SU-DHL-6 (cell line): Measurements from ENCODE around the gene FOCAD.

ENCODE experiments used
- H2AFZ ChIP-seq: fragments of 200-600 bp; sonication (generic); 2 replicates; pipeline ENCODE4 v1.6.1; 2014; ENCODE audit warnings: low read depth, mild to moderate bottlenecking, moderate library complexity, mixed read lengths, antibody characterized with exemption, low read length; ENCODE audit not compliant: severe bottlenecking
- H3F3A ChIP-seq: fragments of 200-600 bp; shearing (Covaris generic); 2 replicates; pipeline ENCODE4 v1.6.0; 2016; ENCODE audit warnings: antibody characterized with exemption, mild to moderate bottlenecking; ENCODE audit not compliant: insufficient read depth
- H3K27ac ChIP-seq: fragments of 200-600 bp; sonication (generic); 2 replicates; pipeline ENCODE4 v1.5.1; 2016; ENCODE audit warnings: low read depth, mild to moderate bottlenecking, low read length, moderate library complexity, mixed read lengths
- H3K27me3 ChIP-seq: fragments of 200-600 bp; sonication (generic), shearing (Covaris generic); 2 replicates; pipeline ENCODE4 v1.6.0; 2014; ENCODE audit warnings: mild to moderate bottlenecking, low read length
- H3K36me3 ChIP-seq: fragments of 200-600 bp; sonication (generic); 2 replicates; pipeline ENCODE4 v1.6.1; 2014; ENCODE audit warnings: mild to moderate bottlenecking, low read length, mixed read lengths
- H3K4me2 ChIP-seq: fragments of 300-600, 200-600 bp; shearing (Covaris generic), sonication (generic); 2 replicates; pipeline ENCODE4 v1.6.0; 2014; ENCODE audit warnings: low read length, low read depth, mild to moderate bottlenecking; ENCODE audit not compliant: poor library complexity, severe bottlenecking
- H3K4me3 ChIP-seq: fragments of 200-600 bp; sonication (generic); 2 replicates; pipeline ENCODE4 v1.5.1; 2014; ENCODE audit warnings: antibody characterized with exemption, low read length, mild to moderate bottlenecking, mixed read lengths; ENCODE audit not compliant: insufficient read depth, poor library complexity, severe bottlenecking
- H3K79me2 ChIP-seq: fragments of 200-600 bp; sonication (generic); 2 replicates; pipeline ENCODE4 v1.6.1; 2014; ENCODE audit warnings: mild to moderate bottlenecking, low read length, moderate library complexity; ENCODE audit not compliant: insufficient read depth
- H3K9ac ChIP-seq: fragments of 200-600 bp; sonication (generic); 2 replicates; pipeline ENCODE4 v1.7.0; 2014; ENCODE audit warnings: mild to moderate bottlenecking, low read length
- H3K9me2 ChIP-seq: fragments of 200-600 bp; sonication (generic); replicated peaks from 2 replicates; pipeline ENCODE4 v1.6.1; 2014; ENCODE audit warnings: low read length; ENCODE audit not compliant: insufficient read depth
- H3K9me3 ChIP-seq: fragments of 200-600 bp; sonication (generic); 2 replicates; pipeline ENCODE4 v1.6.1; 2014; ENCODE audit warnings: low read length, mixed read lengths; ENCODE audit not compliant: insufficient read depth
- H4K20me1 ChIP-seq: fragments of 200-600 bp; sonication (generic); 2 replicates; pipeline ENCODE4 v1.6.1; 2014; ENCODE audit warnings: low read depth, mild to moderate bottlenecking, antibody characterized with exemption, low read length, moderate library complexity, mixed read lengths
- EZH2phosphoT487 ChIP-seq: fragments of 200-600 bp; sonication (generic), shearing (Covaris generic); conservative IDR thresholded peaks from 2 replicates; pipeline ENCODE4 v1.6.1; 2018; ENCODE audit warnings: mild to moderate bottlenecking, antibody characterized with exemption, low read length, moderate library complexity, mixed read lengths
- TF ChIP-seq, protein P1 (sequence below): fragments of 200-600 bp; sonication (generic); IDR thresholded peaks from one replicate; pipeline ENCODE4 v1.5.1; 2017; ENCODE audit warnings: antibody characterized with exemption, mild to moderate bottlenecking, low read length, moderate library complexity; ENCODE audit not compliant: insufficient read depth, poor library complexity, severe bottlenecking

FOCAD gene

GRCh38 chr9:20694248-20694647 lies 10.2 kb downstream of the FOCAD start:
- no peak overlapping the region for H3K9ac ChIP-seq
- no peak overlapping the region for H2AFZ ChIP-seq
- H3K4me3 ChIP-seq: no peak overlapping the region
- H3K4me2 ChIP-seq: no peak overlapping the region
- no peak overlapping the region for H3K27ac ChIP-seq
- H3K36me3 ChIP-seq: no peaks in the 10 kb centered on the region
- peaks cover 13% of the 10 kb centered on the region; the same call in 1 of the 2 replicates for H4K20me1 ChIP-seq
- no peaks in the 10 kb centered on the region for H3F3A ChIP-seq
- no peaks in the 10 kb centered on the region for H3K9me2 ChIP-seq
- H3K27me3 ChIP-seq: no peaks in the 10 kb centered on the region
- TF ChIP-seq, protein P1, sequence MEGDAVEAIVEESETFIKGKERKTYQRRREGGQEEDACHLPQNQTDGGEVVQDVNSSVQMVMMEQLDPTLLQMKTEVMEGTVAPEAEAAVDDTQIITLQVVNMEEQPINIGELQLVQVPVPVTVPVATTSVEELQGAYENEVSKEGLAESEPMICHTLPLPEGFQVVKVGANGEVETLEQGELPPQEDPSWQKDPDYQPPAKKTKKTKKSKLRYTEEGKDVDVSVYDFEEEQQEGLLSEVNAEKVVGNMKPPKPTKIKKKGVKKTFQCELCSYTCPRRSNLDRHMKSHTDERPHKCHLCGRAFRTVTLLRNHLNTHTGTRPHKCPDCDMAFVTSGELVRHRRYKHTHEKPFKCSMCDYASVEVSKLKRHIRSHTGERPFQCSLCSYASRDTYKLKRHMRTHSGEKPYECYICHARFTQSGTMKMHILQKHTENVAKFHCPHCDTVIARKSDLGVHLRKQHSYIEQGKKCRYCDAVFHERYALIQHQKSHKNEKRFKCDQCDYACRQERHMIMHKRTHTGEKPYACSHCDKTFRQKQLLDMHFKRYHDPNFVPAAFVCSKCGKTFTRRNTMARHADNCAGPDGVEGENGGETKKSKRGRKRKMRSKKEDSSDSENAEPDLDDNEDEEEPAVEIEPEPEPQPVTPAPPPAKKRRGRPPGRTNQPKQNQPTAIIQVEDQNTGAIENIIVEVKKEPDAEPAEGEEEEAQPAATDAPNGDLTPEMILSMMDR: no peak
- no peak for TF ChIP-seq EZH2phosphoT487
- H3K9me3 ChIP-seq: no peaks in the 10 kb centered on the region
- H3K79me2 ChIP-seq: no peaks in the 10 kb centered on the region

DNA sequence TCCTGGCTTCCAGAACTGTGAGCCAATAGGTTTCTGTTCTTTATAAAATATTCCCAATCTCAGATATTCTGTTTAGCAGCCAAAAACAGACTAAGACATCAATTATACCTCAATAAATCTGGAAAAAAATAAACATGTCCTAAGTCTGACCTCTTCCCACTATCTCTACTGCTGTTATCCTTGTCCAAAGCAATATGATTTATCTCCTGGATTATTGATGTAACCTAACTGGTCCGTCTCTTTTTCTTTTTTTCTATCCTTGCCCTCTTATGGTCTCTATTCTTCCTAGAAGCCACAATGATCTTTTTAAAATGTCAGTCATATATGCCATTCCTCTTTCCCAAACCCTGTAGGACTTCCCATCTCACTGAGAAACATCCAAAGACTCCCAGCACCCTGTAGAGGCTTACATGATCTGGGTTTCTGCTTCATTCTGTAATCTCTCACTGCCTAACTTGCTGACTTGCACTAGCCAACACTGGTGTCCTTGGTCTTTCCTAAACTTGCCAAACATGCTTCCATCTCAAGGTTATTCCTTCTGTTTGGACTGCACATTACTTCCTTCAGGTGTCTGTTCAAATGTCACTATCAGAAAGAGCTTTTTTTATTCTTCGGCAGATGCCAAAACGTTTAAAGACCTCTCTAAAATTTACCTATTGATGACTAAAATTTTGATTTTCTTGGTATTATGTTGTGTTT lies 13.1 kb downstream of the FOCAD start:
- Histone ChIP-seq H3F3A (no peaks in the 10 kb centered on the region), H3K9ac (no peak overlapping the region), H3K27me3 (no peaks in the 10 kb centered on the region), H3K36me3 (no peaks in the 10 kb centered on the region), H3K4me3 (no peak overlapping the region), H3K9me2 (no peaks in the 10 kb centered on the region), H4K20me1 (peaks cover 9% of the 10 kb centered on the region; the same call in 1 of the 2 replicates), H3K27ac (no peak overlapping the region), H2AFZ (no peak overlapping the region), H3K4me2 (no peak overlapping the region), H3K79me2 (no peaks in the 10 kb centered on the region), H3K9me3 (no peaks in the 10 kb centered on the region)
- no peak for TF ChIP-seq EZH2phosphoT487
- TF ChIP-seq, protein P1: no peak

GRCh38 chr9:20698782-20699181 lies 14.7 kb downstream of the FOCAD start:
- no peaks in the 10 kb centered on the region for H3K9me3 ChIP-seq
- no peak for TF ChIP-seq EZH2phosphoT487
- TF ChIP-seq, protein P1: no peak
- H4K20me1 ChIP-seq: peaks cover 8% of the 10 kb centered on the region; the same call in 1 of the 2 replicates
- no peaks in the 10 kb centered on the region for H3F3A ChIP-seq
- no peak overlapping the region for H3K4me2 ChIP-seq
- no peak overlapping the region for H3K27ac ChIP-seq
- no peak overlapping the region for H2AFZ ChIP-seq
- no peaks in the 10 kb centered on the region for H3K9me2 ChIP-seq
- no peaks in the 10 kb centered on the region for H3K79me2 ChIP-seq
- H3K4me3 ChIP-seq: no peak overlapping the region
- H3K9ac ChIP-seq: no peak overlapping the region
- H3K27me3 ChIP-seq: no peaks in the 10 kb centered on the region
- no peaks in the 10 kb centered on the region for H3K36me3 ChIP-seq
